ENCODE results near the gene PIGT. TPM values are rescaled to one million over a fixed set of nuclear protein-coding genes. Genes with fewer than 3 reads are reported as not detected.

The PIGT gene
- polyA plus RNA-seq, 4 donors: 49.7 to 119 (median 68.1) TPM

DNA sequence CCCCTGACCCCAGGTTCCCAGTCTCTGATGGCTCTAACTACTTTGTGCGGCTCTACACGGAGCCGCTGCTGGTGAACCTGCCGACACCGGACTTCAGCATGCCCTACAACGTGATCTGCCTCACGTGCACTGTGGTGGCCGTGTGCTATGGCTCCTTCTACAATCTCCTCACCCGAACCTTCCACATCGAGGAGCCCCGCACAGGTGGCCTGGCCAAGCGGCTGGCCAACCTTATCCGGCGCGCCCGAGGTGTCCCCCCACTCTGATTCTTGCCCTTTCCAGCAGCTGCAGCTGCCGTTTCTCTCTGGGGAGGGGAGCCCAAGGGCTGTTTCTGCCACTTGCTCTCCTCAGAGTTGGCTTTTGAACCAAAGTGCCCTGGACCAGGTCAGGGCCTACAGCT lies 9.6 kb downstream of the PIGT start:
- Histone ChIP-seq H3K4me3 (ENCODE audit: low read depth in 1 of 3, low read length in 3 of 3) (no peak overlapping the region), H3K36me3 (ENCODE audit: control insufficient read depth in 3 of 3, insufficient read depth in 2 of 3, low read depth in 1 of 3, low read length in 3 of 3) (peaks cover 11 to 40% (median 13%) of the 10 kb centered on the region in 3 donors), H3K4me1 (ENCODE audit: control insufficient read depth in 3 of 3, insufficient read depth in 2 of 3, low read depth in 1 of 3, low read length in 2 of 3) (peaks cover 0 to 12% (median 4%) of the 10 kb centered on the region in 3 donors), H3K27ac (ENCODE audit: low read depth in 1 of 3, low read length in 2 of 3) (no peak overlapping the region), H3K27me3 (ENCODE audit: control insufficient read depth in 3 of 3, insufficient read depth in 3 of 3, low read length in 3 of 3) (no peaks in the 10 kb centered on the region), H3K9me3 (ENCODE audit: control insufficient read depth in 2 of 2, insufficient read depth in 1 of 2, low read depth in 1 of 2, low read length in 1 of 2) (no peaks in the 10 kb centered on the region)
- no peak for FAIRE-seq
- DNase-seq: no peak
- 92 to 95% (median 93%) methylated on average over 17 of the region's 17 CpGs for WGBS, 3 donors

DNA sequence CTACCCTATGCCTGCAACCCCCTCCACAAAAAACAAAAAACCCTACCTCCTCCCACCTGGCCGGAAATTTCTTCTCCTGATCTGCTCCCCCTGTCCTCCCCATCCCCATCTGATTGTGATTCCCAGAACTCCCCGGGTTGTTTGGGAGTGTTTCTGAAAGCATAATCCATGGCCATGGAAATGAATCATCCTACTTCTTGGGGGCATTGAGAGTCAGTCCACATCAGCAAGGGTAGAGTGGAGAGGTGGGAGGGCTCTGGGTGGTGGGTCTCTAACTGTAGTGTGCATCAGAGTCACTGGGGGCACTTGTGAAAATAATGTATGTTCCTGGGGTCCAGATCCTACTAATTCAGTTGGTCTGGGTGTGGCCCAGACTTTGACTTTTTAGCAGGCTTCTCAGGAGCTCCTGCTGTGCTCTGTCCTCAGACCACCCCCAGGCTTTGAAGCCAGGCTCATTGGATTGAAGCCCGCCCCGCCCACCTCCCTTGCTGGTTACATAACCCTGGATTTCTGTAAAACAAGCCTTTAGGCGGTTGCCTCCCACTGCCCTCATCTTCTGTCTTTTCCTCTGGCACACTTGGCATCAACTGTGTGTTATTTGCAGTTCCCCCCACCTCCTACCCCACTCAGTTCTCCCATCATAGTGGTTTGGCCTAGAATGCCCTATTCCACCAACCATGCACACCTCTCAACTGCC lies 10.5 kb downstream of the PIGT start:
- Histone ChIP-seq H3K27me3 (ENCODE audit: control insufficient read depth in 3 of 3, insufficient read depth in 3 of 3, low read length in 3 of 3) (no peaks in the 10 kb centered on the region), H3K36me3 (ENCODE audit: control insufficient read depth in 3 of 3, insufficient read depth in 2 of 3, low read depth in 1 of 3, low read length in 3 of 3) (peaks cover 10 to 32% (median 11%) of the 10 kb centered on the region in 3 donors), H3K27ac (ENCODE audit: low read depth in 1 of 3, low read length in 2 of 3) (peak overlapping the region in 2 of 3 donors; percentile 61 to 80), H3K9me3 (ENCODE audit: control insufficient read depth in 2 of 2, insufficient read depth in 1 of 2, low read depth in 1 of 2, low read length in 1 of 2) (no peaks in the 10 kb centered on the region), H3K4me3 (ENCODE audit: low read depth in 1 of 3, low read length in 3 of 3) (no peak overlapping the region), H3K4me1 (ENCODE audit: control insufficient read depth in 3 of 3, insufficient read depth in 2 of 3, low read depth in 1 of 3, low read length in 2 of 3) (peaks cover 0 to 12% (median 4%) of the 10 kb centered on the region in 3 donors)
- 70 to 80% (median 79%) methylated on average over 5 of the region's 5 CpGs for WGBS, 3 donors
- DNase-seq: no peak
- FAIRE-seq: no peak

DNA sequence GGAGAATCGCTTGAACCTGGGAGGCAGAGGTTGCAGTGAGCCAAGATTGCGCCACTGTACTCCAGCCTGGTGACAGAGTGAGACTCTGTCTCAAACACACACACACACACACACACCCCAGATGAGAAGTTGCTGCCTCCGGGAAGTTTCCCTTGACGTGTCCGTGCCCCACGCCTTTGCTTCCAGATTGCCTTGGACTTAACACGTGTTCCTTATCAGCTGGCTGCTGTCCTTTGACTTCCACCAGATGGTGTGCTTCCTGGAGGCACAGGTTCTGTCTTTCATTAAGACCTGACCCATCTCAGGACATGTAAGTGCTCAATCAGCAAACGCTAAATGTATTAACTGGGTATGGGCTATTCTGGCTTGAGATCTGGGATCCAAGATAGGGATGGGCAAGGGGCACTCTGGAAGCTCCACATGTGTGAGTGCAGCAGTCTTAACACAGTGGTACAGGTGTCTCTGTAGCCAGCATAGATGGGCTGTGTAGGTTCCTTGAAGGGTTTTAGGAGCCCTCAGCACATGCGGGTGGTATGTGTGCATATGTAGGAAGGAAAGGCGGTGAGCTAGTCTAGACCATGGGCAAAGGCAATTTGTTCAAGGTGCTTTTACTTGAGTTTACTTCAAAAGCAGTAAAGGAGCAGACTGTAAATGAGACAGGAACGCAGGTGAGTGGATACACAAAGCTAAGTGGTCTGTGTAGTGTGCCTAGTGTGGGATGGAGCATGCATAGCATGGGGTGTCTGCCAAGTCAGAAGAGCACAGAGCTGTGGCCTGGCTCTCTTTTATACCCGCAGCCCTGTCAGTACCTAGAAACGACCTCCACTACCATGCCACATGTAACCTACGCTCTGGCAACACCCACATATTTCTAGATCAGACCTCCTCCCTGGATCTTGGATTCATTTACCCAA lies 11.6 kb downstream of the PIGT start:
- H3K36me3 ChIP-seq (ENCODE audit: control insufficient read depth in 3 of 3, insufficient read depth in 2 of 3, low read depth in 1 of 3, low read length in 3 of 3): peaks cover 7 to 31% (median 7%) of the 10 kb centered on the region in 3 donors
- WGBS, 3 donors: 53 to 76% (median 71%) methylated on average over 14 of the region's 14 CpGs
- peaks cover 0 to 12% (median 4%) of the 10 kb centered on the region in 3 donors for H3K4me1 ChIP-seq (ENCODE audit: control insufficient read depth in 3 of 3, insufficient read depth in 2 of 3, low read depth in 1 of 3, low read length in 2 of 3)
- no peak for FAIRE-seq
- H3K9me3 ChIP-seq (ENCODE audit: control insufficient read depth in 2 of 2, insufficient read depth in 1 of 2, low read depth in 1 of 2, low read length in 1 of 2): no peaks in the 10 kb centered on the region
- H3K4me3 ChIP-seq (ENCODE audit: low read depth in 1 of 3, low read length in 3 of 3): no peak overlapping the region
- no peaks in the 10 kb centered on the region for H3K27me3 ChIP-seq (ENCODE audit: control insufficient read depth in 3 of 3, insufficient read depth in 3 of 3, low read length in 3 of 3)
- peak; percentile 88 to 97 for DNase-seq
- H3K27ac ChIP-seq (ENCODE audit: low read depth in 1 of 3, low read length in 2 of 3): peak overlapping the region in 2 of 3 donors; percentile 2 to 49

DNA sequence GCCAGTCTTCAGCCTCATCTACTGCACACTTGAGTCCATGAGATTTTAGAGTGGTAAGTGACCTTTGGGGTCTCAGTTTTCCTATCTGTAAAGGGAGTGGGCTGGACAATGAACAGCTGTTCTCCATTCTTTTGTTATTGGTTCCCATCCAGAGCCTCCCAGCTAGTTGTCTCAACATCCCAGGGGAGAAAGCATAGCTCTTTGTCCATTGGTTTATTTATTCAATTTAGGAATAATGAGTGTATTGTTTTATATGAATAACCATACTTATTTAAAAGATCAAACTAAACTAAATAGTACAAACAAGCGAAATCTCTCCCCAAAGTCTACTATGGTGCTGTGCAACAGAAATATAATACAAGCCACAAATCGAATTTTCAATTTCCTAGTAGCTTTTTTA lies 13.7 kb downstream of the PIGT start:
- Histone ChIP-seq H3K9me3 (ENCODE audit: control insufficient read depth in 2 of 2, insufficient read depth in 1 of 2, low read depth in 1 of 2, low read length in 1 of 2) (no peaks in the 10 kb centered on the region), H3K27ac (ENCODE audit: low read depth in 1 of 3, low read length in 2 of 3) (no peak overlapping the region), H3K4me1 (ENCODE audit: control insufficient read depth in 3 of 3, insufficient read depth in 2 of 3, low read depth in 1 of 3, low read length in 2 of 3) (peaks cover 0 to 12% (median 4%) of the 10 kb centered on the region in 3 donors), H3K36me3 (ENCODE audit: control insufficient read depth in 3 of 3, insufficient read depth in 2 of 3, low read depth in 1 of 3, low read length in 3 of 3) (peaks cover 0 to 19% (median 5%) of the 10 kb centered on the region in 3 donors), H3K27me3 (ENCODE audit: control insufficient read depth in 3 of 3, insufficient read depth in 3 of 3, low read length in 3 of 3) (no peaks in the 10 kb centered on the region), H3K4me3 (ENCODE audit: low read depth in 1 of 3, low read length in 3 of 3) (no peak overlapping the region)
- no peak for DNase-seq
- 79 to 92% (median 84%) methylated on average over 2 of the region's 2 CpGs for WGBS, 3 donors
- no peak for FAIRE-seq

DNA sequence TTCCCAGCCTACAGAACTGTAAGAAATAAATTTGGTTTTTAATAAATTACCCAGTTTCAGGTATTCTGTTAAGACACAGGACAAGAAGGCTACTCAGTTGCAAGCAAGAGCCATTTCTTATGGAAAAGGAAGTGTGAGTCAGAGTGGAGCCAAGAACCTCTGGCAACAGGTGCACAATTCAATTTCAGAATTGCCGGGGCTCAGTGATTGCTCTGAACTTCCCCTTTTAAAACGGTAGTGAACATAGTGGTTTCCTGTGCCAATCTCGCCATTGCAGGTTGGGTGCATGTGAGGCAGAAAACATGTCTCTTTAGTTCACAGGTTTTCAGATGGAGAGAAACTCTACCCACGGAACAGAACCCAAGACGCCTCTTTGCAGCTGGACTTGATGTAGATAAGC lies 16.4 kb downstream of the PIGT start:
- 56 to 66% (median 58%) methylated on average over 5 of the region's 5 CpGs for WGBS, 3 donors
- DNase-seq: no peak
- peaks cover 0 to 6% (median 2%) of the 10 kb centered on the region in 3 donors for H3K4me1 ChIP-seq (ENCODE audit: control insufficient read depth in 3 of 3, insufficient read depth in 2 of 3, low read depth in 1 of 3, low read length in 2 of 3)
- H3K36me3 ChIP-seq (ENCODE audit: control insufficient read depth in 3 of 3, insufficient read depth in 2 of 3, low read depth in 1 of 3, low read length in 3 of 3): peaks cover 0 to 4% (median 2%) of the 10 kb centered on the region in 3 donors
- H3K4me3 ChIP-seq (ENCODE audit: low read depth in 1 of 3, low read length in 3 of 3): no peak overlapping the region
- no peak for FAIRE-seq
- H3K27ac ChIP-seq (ENCODE audit: low read depth in 1 of 3, low read length in 2 of 3): no peak overlapping the region
- no peaks in the 10 kb centered on the region for H3K27me3 ChIP-seq (ENCODE audit: control insufficient read depth in 3 of 3, insufficient read depth in 3 of 3, low read length in 3 of 3)
- H3K9me3 ChIP-seq (ENCODE audit: control insufficient read depth in 2 of 2, insufficient read depth in 1 of 2, low read depth in 1 of 2, low read length in 1 of 2): no peaks in the 10 kb centered on the region

DNA sequence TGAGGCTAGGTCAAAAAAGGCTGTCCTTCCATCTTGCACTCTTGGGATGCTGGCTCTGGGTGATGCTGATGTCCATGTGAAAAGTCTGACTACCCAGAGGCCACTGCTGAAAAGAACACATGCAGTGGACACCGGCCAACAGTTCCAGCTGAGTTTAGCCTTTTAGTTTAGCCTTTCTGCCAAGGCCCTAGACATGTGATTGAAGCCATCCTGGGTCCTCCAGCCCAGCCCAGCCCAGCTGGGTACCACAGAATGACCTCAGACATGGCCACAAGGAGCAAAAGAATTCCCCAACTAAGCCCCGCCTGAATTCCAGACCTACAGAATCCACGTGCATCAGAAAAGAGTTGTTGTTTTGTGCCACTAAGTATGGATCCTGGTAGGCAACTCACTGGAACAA lies 17.4 kb downstream of the PIGT start:
- FAIRE-seq: no peak
- H3K27ac ChIP-seq (ENCODE audit: low read depth in 1 of 3, low read length in 2 of 3): no peak overlapping the region
- 59 to 85% (median 78%) methylated on average over 3 of the region's 3 CpGs for WGBS, 3 donors
- no peaks in the 10 kb centered on the region for H3K4me1 ChIP-seq (ENCODE audit: control insufficient read depth in 3 of 3, insufficient read depth in 2 of 3, low read depth in 1 of 3, low read length in 2 of 3)
- no peaks in the 10 kb centered on the region for H3K9me3 ChIP-seq (ENCODE audit: control insufficient read depth in 2 of 2, insufficient read depth in 1 of 2, low read depth in 1 of 2, low read length in 1 of 2)
- no peaks in the 10 kb centered on the region for H3K27me3 ChIP-seq (ENCODE audit: control insufficient read depth in 3 of 3, insufficient read depth in 3 of 3, low read length in 3 of 3)
- peaks cover 0 to 4% (median 2%) of the 10 kb centered on the region in 3 donors for H3K36me3 ChIP-seq (ENCODE audit: control insufficient read depth in 3 of 3, insufficient read depth in 2 of 3, low read depth in 1 of 3, low read length in 3 of 3)
- H3K4me3 ChIP-seq (ENCODE audit: low read depth in 1 of 3, low read length in 3 of 3): no peak overlapping the region
- no peak for DNase-seq

DNA sequence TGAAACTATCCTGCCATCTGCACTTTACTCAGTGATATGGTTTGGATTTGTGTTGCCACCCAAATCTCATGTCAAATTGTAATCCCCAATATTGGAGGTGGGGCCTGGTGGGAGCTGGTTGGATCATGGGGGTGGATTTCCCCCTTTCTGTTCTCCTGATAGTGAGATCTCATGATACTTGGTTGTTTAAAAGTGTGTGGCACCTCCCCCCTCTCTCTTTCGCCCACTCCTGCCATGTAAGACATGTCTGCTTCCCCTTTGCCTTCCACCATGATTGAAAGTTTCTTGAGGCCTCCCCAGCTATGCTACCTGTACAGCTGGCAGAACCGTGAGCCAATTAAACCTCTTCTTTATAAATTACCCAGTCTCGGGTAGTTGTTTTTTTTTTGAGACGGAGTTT lies 18.0 kb downstream of the PIGT start:
- DNase-seq: no peak
- H3K36me3 ChIP-seq (ENCODE audit: control insufficient read depth in 3 of 3, insufficient read depth in 2 of 3, low read depth in 1 of 3, low read length in 3 of 3): peaks cover 0 to 4% (median 2%) of the 10 kb centered on the region in 3 donors
- no peaks in the 10 kb centered on the region for H3K27me3 ChIP-seq (ENCODE audit: control insufficient read depth in 3 of 3, insufficient read depth in 3 of 3, low read length in 3 of 3)
- WGBS, 3 donors: 92 to 97% (median 94%) methylated on average over 4 of the region's 4 CpGs
- no peaks in the 10 kb centered on the region for H3K4me1 ChIP-seq (ENCODE audit: control insufficient read depth in 3 of 3, insufficient read depth in 2 of 3, low read depth in 1 of 3, low read length in 2 of 3)
- H3K4me3 ChIP-seq (ENCODE audit: low read depth in 1 of 3, low read length in 3 of 3): no peak overlapping the region
- no peak overlapping the region for H3K27ac ChIP-seq (ENCODE audit: low read depth in 1 of 3, low read length in 2 of 3)
- FAIRE-seq: no peak
- no peaks in the 10 kb centered on the region for H3K9me3 ChIP-seq (ENCODE audit: control insufficient read depth in 2 of 2, insufficient read depth in 1 of 2, low read depth in 1 of 2, low read length in 1 of 2)

DNA sequence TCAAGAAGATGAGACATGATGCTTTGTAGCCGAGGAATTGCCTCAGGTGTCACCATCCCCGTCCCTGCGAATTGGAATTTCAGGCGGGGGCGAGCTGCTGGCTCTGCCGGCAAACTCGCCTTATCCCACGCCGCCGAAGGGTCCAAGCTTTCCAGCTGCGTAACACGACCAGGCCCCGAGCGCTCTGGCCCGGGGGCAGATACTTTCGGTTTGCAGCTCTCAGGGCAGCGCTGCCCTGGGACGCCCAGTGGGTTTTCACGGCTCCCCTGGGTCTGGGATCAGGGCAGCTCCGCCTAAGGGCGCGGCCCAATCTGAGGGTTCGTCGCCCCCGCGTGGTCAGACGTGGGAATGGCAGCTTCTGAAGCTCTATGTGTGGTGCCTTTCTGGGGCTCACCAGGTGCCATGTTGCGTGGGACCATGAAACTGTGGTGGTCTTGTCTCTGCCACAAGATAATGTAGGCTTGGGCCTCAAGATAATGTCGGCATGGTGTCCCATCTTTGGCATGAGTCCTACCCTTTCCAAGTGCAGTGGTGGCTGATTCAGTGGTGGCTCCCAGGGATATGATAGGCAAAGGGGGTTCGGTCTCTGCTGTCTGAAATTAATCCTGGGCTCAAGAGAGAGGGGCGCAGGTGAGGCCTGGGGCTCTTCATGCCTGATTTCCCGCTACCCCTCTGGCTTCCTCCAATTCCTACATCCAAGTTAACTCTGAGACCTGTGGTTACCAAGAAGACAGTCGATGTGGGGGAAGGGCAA lies 21.0 kb downstream of the PIGT start:
- peak overlapping the region in 2 of 3 donors; percentile 60 to 68 for H3K4me3 ChIP-seq (ENCODE audit: low read depth in 1 of 3, low read length in 3 of 3)
- FAIRE-seq: no peak
- peak; percentile 88 to 93 for DNase-seq
- H3K27me3 ChIP-seq (ENCODE audit: control insufficient read depth in 3 of 3, insufficient read depth in 3 of 3, low read length in 3 of 3): no peaks in the 10 kb centered on the region
- H3K36me3 ChIP-seq (ENCODE audit: control insufficient read depth in 3 of 3, insufficient read depth in 2 of 3, low read depth in 1 of 3, low read length in 3 of 3): peaks cover 0 to 4% (median 0%) of the 10 kb centered on the region in 3 donors
- H3K9me3 ChIP-seq (ENCODE audit: control insufficient read depth in 2 of 2, insufficient read depth in 1 of 2, low read depth in 1 of 2, low read length in 1 of 2): no peaks in the 10 kb centered on the region
- peak overlapping the region; percentile 42 to 78 (median 44) for H3K27ac ChIP-seq (ENCODE audit: low read depth in 1 of 3, low read length in 2 of 3)
- peaks cover 0 to 3% (median 0%) of the 10 kb centered on the region in 3 donors for H3K4me1 ChIP-seq (ENCODE audit: control insufficient read depth in 3 of 3, insufficient read depth in 2 of 3, low read depth in 1 of 3, low read length in 2 of 3)
- WGBS, 3 donors: 8 to 10% (median 8%) methylated on average over 33 of the region's 33 CpGs

All from small intestine (tissue), 7 donors.